Prostate gland (tissue), 2 donors: ENCODE results near the gene RFX2. TPM values are rescaled to one million over a fixed set of nuclear protein-coding genes. Genes with fewer than 3 reads are reported as not detected.

ENCODE experiments used
- DNase-seq: peaks from one replicate; pipeline ENCODE4 v3.0.0-alpha.2; 2019; ENCODE audit warnings: low spot score
- H3K27ac ChIP-seq, 2 donors: fragments of 200-600 bp; sonication (generic); 2 replicates each; pipeline ENCODE4 v1.5.1; 2017 to 2019
- H3K27me3 ChIP-seq: fragments of 200-600 bp; sonication (generic); replicated peaks from 2 replicates; pipeline ENCODE4 v1.5.1; 2019; ENCODE audit not compliant: insufficient read depth
- H3K36me3 ChIP-seq, 2 donors: fragments of 200-600 bp; sonication (generic); 1 replicate in 1 of 2; 2 replicates in 1 of 2; pipeline versions ENCODE4 v1.5.1 to v1.8.1; 2017 to 2019
- H3K4me1 ChIP-seq: fragments of 200-600 bp; sonication (generic); replicated peaks from 2 replicates; pipeline ENCODE4 v1.5.1; 2019
- H3K4me3 ChIP-seq, 2 donors: fragments of 200-600 bp; sonication (generic); 2 replicates each; pipeline ENCODE4 v1.5.1; 2017 to 2019
- H3K9me3 ChIP-seq: fragments of 200-600 bp; sonication (generic); 2 replicates; pipeline ENCODE4 v1.5.1; 2017
- POLR2A ChIP-seq: fragments of 450-650 bp; IDR thresholded peaks from one replicate; pipeline ENCODE4 v1.6.1; 2016; ENCODE audit warnings: antibody characterized with exemption, mild to moderate bottlenecking
- POLR2AphosphoS5 ChIP-seq: sonication (generic); formaldehyde crosslinking; IDR thresholded peaks from one replicate; pipeline ENCODE4 v1.6.1; 2017; ENCODE audit warnings: antibody characterized with exemption
- WGBS: methylation state at CpG from one replicate; pipeline ENCODE4 v1.1.5; 2018; 5-methylcytosine and 5-hydroxymethylcytosine counted together
- intact Hi-C: fragments of 100-400 bp; cut with DNase I; formaldehyde crosslinking; loops from one replicate; pipeline ENCODE4 v1.14.2; 2022
- total RNA-seq, 2 donors: library from RNA; depleted of rRNA; stranded (reverse); fragments of >200 nt; gene quantifications; one replicate each; pipeline ENCODE4 v1.1.0, GENCODE V29; 2016
- TF ChIP-seq, protein P1 (sequence below), 4 experiments: fragments of 200-600 bp in 2 of 4; fragments of 450-650 bp in 2 of 4; sonication (generic) in 2 of 4; IDR thresholded peaks; 1 replicate in 3 of 4; 2 replicates in 1 of 4; pipeline ENCODE4 v1.5.1; 2016 to 2019; ENCODE audit warnings: antibody characterized with exemption in 4 of 4, mild to moderate bottlenecking in 2 of 4, moderate library complexity in 2 of 4

RFX2 gene
- total RNA-seq, 2 donors from 2014 or later, result 13.4 to 25.3 TPM

DNA sequence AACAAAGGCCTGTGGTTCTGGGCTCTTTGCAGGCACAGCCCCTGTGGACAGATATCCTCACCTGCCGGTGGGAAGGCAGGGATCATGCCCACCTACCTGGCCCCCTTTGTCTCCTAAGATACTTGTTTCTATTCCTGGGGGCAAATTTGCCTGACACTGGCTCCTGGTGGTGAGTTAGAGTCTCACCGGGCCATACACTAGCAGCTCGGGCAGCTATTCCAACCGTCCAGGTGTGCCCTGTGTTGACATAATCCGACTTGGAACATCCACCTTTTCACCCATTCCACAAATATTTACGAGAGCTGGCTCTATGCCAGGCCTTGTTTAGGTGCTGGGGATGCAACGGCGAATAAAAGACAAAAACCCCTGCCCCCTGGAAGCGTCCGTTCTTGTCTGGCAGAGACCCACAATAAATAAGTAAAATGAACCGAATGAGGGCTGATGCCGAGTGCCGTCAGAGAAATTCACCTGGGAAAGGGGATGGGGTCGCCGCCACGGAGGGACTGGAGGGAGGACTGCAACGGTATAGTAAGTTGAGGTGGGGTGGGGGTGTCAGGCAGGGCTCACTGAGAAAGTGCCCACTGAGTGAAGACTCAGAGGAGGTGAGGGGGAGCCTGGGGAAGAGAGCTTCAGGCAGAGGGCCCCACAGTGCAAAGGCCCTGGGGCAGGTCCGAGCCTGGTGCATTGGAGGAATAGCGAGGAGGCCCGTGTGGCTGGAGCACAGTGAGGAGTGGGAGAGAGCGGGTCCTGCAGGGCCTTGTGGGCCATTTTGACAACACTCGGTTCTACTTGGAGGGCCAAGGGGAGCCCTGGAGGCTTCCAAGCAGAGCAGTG lies 89.1 kb downstream of the RFX2 start:
- intact Hi-C loops, result no loop called here
- peak overlapping the region; percentile 8 to 24 for H3K4me3 ChIP-seq
- no peaks in the 10 kb centered on the region for H3K9me3 ChIP-seq
- H3K36me3 ChIP-seq, result no peaks in the 10 kb centered on the region
- DNase-seq, result peak; percentile 87
- H3K27me3 ChIP-seq, result no peaks in the 10 kb centered on the region
- H3K27ac ChIP-seq, result peak overlapping the region; percentile 84 to 90
- TF ChIP-seq POLR2AphosphoS5 (peak; percentile 13), POLR2A (no peak)
- TF ChIP-seq, protein P1, sequence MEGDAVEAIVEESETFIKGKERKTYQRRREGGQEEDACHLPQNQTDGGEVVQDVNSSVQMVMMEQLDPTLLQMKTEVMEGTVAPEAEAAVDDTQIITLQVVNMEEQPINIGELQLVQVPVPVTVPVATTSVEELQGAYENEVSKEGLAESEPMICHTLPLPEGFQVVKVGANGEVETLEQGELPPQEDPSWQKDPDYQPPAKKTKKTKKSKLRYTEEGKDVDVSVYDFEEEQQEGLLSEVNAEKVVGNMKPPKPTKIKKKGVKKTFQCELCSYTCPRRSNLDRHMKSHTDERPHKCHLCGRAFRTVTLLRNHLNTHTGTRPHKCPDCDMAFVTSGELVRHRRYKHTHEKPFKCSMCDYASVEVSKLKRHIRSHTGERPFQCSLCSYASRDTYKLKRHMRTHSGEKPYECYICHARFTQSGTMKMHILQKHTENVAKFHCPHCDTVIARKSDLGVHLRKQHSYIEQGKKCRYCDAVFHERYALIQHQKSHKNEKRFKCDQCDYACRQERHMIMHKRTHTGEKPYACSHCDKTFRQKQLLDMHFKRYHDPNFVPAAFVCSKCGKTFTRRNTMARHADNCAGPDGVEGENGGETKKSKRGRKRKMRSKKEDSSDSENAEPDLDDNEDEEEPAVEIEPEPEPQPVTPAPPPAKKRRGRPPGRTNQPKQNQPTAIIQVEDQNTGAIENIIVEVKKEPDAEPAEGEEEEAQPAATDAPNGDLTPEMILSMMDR (IDR thresholded peaks at IDR 0.05), result peak in 1 of 4 experiments; percentile 47
- H3K4me1 ChIP-seq, result peaks cover 17% of the 10 kb centered on the region
- 46% methylated on average over 22 of the region's 22 CpGs for WGBS

DNA sequence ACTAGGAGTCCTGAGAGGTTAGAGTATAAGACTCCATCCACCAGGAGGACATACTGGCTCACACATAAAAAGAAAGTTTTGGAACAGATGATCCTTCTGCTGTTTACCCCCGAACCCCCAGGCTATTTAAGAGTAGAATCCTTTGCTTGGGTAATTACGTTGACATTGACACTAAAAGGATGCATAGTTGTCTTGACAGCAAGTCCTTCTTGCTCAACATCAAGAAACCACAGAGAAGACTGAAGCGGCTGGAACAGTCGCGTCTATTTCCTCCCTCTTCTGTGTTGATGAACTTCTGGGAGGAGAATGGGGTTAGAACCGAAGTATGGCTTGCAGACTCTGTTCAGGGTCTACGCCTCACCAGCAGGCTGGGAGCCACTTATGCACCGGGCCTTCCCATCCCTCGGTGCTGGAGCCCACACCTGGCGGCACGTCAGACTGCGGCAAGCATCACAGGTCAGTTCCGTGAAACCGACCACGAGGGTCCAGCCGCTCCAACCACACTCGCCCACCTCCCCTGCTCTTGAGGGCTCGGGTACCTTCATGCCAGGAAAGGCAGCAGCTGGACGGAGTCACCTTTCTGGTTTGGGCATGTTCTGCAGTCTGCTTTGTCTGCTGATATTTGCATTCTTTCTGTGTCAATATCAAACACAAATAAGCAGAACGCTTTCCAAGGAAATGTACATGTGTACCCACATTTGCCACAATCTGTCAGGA lies 90.0 kb downstream of the RFX2 start:
- Histone ChIP-seq H3K27me3 (no peaks in the 10 kb centered on the region), H3K27ac (peak overlapping the region; percentile 84 to 90), H3K9me3 (no peaks in the 10 kb centered on the region), H3K4me3 (peak overlapping the region; percentile 8 to 24), H3K4me1 (peaks cover 17% of the 10 kb centered on the region), H3K36me3 (no peaks in the 10 kb centered on the region)
- intact Hi-C loops, result no loop called here
- TF ChIP-seq POLR2A (no peak), POLR2AphosphoS5 (peak; percentile 84)
- TF ChIP-seq, protein P1 (IDR thresholded peaks at IDR 0.05), result no peak
- 38% methylated on average over 20 of the region's 20 CpGs for WGBS
- peak; percentile 69 for DNase-seq

DNA sequence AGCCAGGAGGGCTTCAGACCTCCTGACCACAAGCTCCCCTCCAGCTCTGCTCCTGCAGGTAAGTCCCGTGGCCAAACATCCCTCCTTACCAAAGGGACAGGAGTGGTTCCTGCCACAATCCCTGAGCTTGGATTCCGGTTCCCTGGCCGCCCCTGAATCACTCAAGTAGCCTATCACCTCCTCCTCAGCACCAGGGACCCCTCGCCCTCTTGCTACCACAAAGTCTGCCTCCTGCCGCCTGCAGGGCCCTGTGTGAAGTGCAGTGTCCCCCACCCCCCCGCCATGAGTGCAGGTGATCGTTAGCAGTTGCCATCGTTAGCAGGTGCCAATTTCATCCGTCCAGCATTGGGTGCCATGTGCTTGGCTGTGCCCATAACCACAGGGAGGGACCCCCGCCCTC lies 91.5 kb downstream of the RFX2 start:
- WGBS, result 81% methylated on average over 10 of the region's 10 CpGs
- TF ChIP-seq POLR2AphosphoS5, result no peak
- TF ChIP-seq, protein P1 (IDR thresholded peaks at IDR 0.05), result no peak
- H3K4me3 ChIP-seq, result no peak overlapping the region
- H3K9me3 ChIP-seq, result no peaks in the 10 kb centered on the region
- intact Hi-C loops, result no loop called here
- H3K4me1 ChIP-seq, result peaks cover 17% of the 10 kb centered on the region
- no peaks in the 10 kb centered on the region for H3K27me3 ChIP-seq
- H3K27ac ChIP-seq, result no peak overlapping the region
- no peaks in the 10 kb centered on the region for H3K36me3 ChIP-seq
- no peak for DNase-seq

DNA sequence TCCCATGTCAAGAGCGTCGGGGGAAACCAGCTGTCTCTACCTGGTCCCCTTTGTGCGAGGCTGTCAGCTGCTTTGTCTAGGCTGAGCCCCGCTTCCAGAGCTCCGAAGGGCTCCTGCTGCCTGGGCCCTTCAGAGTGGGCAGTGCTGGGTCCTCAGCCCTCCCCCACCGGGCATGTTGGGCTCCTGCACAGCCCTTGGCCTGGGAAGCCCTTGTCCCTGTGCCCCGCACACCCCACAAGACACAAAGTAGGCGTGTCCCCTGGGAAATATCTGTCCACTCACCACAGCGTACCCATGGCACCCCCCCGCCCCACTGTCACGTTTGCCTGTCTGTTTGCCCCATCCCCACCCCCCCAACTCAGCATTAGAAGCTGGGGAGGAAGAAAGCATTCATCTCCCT lies 92.7 kb downstream of the RFX2 start:
- DNase-seq, result no peak
- no peaks in the 10 kb centered on the region for H3K27me3 ChIP-seq
- H3K36me3 ChIP-seq, result no peaks in the 10 kb centered on the region
- H3K4me3 ChIP-seq, result no peak overlapping the region
- WGBS, result 85% methylated on average over 11 of the region's 11 CpGs
- intact Hi-C loops, result no loop called here
- TF ChIP-seq POLR2AphosphoS5, result no peak
- TF ChIP-seq POLR2A, result no peak
- TF ChIP-seq, protein P1 (IDR thresholded peaks at IDR 0.05), result no peak
- peaks cover 17% of the 10 kb centered on the region for H3K4me1 ChIP-seq
- H3K9me3 ChIP-seq, result no peaks in the 10 kb centered on the region
- H3K27ac ChIP-seq, result no peak overlapping the region
